ENCODE data around the gene GCGR.

DNA sequence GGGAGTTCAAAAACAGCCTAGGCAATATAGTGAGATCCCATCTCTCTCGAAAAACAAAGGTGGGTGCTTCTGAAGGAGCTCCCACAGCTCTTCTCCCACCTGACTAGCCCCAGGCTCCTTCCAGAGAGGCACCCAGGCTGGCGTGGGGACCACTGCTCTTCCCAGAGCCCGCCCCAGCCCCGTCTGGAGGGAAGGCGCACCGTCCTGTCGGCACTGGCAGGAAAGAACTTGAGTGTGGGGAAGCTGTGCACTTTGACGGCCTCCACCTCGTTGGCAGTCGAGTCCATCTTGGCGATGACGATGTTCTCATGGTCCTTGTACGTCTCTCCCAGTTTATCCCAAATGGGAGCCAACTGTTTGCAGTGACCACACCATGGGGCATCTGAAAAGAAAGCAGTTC, 41.4 kb downstream of the GCGR start:
- TF ChIP-seq, protein P1, sequence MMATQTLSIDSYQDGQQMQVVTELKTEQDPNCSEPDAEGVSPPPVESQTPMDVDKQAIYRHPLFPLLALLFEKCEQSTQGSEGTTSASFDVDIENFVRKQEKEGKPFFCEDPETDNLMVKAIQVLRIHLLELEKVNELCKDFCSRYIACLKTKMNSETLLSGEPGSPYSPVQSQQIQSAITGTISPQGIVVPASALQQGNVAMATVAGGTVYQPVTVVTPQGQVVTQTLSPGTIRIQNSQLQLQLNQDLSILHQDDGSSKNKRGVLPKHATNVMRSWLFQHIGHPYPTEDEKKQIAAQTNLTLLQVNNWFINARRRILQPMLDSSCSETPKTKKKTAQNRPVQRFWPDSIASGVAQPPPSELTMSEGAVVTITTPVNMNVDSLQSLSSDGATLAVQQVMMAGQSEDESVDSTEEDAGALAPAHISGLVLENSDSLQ (IDR thresholded peaks at IDR 0.05), result no peak
- no peak for TF ChIP-seq SUZ12 (IDR thresholded peaks at IDR 0.05)
- no peak for TF ChIP-seq BHLHE40 (IDR thresholded peaks at IDR 0.05; ENCODE audit: borderline replicate concordance)
- no peak for TF ChIP-seq HDGF (IDR thresholded peaks at IDR 0.05; ENCODE audit: borderline replicate concordance)
